Stimulated activated CD4-positive, alpha-beta T cell treated with anti-CD3 and anti-CD28 coated beads, Interleukin-2, amount 100 ng/mL, for 48 hours (primary cell): ENCODE results near the gene TCF4.

ENCODE experiments used
- DNase-seq, 2 donors: peaks; one replicate each; pipeline ENCODE4 v3.0.0-alpha.2; 2020

The TCF4 gene

GRCh38 chr18:55466789-55467188 is 121.2 kb downstream of the TCF4 start:
- no peak for DNase-seq

DNA sequence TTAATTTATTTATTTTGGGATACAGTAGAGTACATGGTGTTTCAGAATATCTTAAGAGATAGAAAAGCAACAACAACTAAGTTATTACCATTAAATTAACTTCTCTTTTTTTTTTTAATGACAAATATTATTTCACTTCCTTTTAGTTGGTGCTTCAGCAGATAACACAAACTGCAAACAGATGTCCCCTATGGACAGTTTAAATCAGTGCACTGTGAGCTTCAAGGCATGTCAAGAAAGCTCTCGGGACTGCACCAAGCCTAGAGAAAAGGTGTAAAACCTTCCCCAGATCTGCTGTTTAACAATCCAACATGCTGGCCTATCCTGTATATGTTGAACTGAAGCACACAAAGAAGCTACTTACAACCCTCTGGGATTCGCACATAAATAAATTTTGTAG is 122.7 kb downstream of the TCF4 start:
- no peak for DNase-seq

GRCh38 chr18:55464581-55464980 is 123.4 kb downstream of the TCF4 start:
- DNase-seq: no peak

GRCh38 chr18:55462652-55463051 is 125.3 kb downstream of the TCF4 start:
- no peak for DNase-seq

DNA sequence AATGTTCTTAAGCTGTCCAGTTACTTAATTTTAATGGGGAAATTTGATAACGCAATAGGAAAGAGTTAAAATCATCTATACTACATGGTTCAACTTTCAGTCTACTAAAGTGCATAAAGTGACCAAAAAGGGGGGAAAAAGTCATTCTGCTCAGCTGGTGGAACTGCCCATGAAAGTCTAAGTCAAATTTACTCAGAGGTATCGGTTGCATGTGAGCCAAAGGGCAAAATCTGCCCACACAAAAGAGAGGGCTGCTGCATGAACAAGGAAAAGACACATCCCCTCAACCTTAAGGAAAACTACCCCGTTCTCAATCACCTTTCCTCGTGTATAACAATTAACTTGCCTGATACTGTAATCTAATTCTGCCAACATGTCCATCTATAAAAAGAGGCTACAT is 126.1 kb downstream of the TCF4 start:
- DNase-seq: no peak

- DNase-seq: no peak
These were observed 129.4 kb downstream of the TCF4 start for GRCh38 chr18:55458456-55459203.

- DNase-seq: no peak
These were observed 131.0 kb downstream of the TCF4 start for GRCh38 chr18:55457028-55457427.

GRCh38 chr18:55455938-55456337 is 132.1 kb downstream of the TCF4 start:
- no peak for DNase-seq

DNA sequence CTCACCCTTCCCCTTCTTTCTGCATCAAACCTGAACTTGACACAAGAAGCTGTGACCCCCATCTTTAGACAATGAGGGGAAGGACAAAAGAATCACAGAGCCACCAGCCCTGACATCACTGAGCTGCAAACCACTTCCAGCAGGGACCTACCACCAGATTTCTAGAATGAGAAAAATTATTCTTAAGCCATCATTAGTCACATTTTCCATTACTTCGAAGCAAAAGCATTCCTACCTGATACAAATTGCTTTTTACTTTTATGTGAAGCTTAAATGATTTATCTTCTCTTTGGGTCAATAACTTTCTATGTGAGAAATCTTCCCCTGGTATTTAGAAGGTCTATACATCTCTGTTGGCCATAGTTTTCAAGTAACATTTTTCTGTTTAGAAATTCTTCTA is 134.8 kb downstream of the TCF4 start:
- no peak for DNase-seq

- DNase-seq: no peak
These were observed 135.8 kb downstream of the TCF4 start for GRCh38 chr18:55452123-55452611.

- DNase-seq: no peak
These were observed 138.4 kb downstream of the TCF4 start for GRCh38 chr18:55449412-55450140.

GRCh38 chr18:55448420-55448819 is 139.6 kb downstream of the TCF4 start:
- no peak for DNase-seq

GRCh38 chr18:55447672-55448018 is 140.3 kb downstream of the TCF4 start:
- DNase-seq: no peak

GRCh38 chr18:55446996-55447671 is 140.9 kb downstream of the TCF4 start:
- DNase-seq: no peak

DNA sequence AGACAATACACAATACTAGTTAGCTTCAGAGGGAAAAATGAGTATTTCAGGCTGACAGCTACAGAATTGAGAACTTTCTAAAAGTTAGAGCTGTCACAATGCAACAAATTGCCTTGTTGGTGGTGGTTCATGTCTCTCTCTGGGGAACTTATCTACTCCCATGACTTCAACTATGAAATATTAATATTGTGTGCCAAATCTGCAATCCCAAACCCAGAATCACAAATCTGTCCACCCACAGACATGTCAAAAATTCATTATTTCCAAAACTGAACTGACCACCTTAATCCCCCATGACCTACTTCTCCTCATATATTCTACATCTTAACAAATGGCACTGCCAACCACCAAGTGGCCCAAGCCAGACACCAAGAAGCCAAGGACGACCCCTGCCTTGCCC is 143.5 kb downstream of the TCF4 start:
- no peak for DNase-seq

DNA sequence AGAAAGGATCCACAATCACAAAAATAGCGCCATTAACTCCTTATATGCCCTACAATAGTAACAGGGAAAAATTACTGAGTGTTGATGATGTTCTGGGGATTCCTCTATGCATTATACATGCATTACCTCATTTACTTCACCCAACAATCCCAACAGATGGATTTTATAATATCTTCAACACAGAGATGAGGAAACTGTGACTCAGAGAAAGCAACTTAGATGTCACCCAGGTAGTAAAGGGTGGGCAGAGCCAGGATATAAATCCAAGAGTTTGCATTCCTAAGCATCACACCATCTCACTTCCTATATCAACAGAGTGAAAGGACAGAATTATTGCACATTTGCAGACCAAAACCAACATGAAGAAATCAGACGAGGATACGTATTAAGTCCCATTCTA is 144.2 kb downstream of the TCF4 start:
- no peak for DNase-seq

DNA sequence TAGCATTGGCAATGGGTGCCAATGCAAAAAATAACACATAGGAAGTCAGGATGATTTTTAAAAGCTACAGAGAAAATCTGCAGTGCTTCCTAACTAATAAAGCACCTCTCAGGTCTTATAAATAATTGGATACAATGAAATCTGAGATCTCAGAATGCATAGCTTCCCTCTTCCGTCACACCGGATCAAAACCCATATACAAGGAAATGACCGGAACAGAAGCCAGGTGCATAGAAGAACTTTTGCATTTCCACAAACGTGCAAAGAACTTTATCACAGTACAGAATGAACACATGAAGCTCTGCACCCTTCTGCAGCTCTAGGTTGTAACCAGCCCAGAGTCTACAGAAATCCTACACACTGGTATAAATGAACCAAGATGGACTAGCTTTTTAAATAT is 145.4 kb downstream of the TCF4 start:
- no peak for DNase-seq

GRCh38 chr18:55440988-55441387 is 147.0 kb downstream of the TCF4 start:
- DNase-seq: no peak

- DNase-seq: no peak
These were observed 148.9 kb downstream of the TCF4 start for GRCh38 chr18:55439056-55439455.

- no peak for DNase-seq
These were observed 152.4 kb downstream of the TCF4 start for GRCh38 chr18:55435592-55435991.

- no peak for DNase-seq
These were observed 154.3 kb downstream of the TCF4 start for GRCh38 chr18:55433648-55434047.

- no peak for DNase-seq
These were observed 154.9 kb downstream of the TCF4 start for GRCh38 chr18:55433140-55433539.

- DNase-seq: no peak
These were observed 155.5 kb downstream of the TCF4 start for GRCh38 chr18:55432307-55433040.
